Measurements from ENCODE around the gene PRKCA. TPM values are rescaled to one million over a fixed set of nuclear protein-coding genes. Genes with fewer than 3 reads are reported as not detected.

The PRKCA gene
- total RNA-seq, 2 donors from 2014 or later, result 6.5 to 6.6 TPM

DNA sequence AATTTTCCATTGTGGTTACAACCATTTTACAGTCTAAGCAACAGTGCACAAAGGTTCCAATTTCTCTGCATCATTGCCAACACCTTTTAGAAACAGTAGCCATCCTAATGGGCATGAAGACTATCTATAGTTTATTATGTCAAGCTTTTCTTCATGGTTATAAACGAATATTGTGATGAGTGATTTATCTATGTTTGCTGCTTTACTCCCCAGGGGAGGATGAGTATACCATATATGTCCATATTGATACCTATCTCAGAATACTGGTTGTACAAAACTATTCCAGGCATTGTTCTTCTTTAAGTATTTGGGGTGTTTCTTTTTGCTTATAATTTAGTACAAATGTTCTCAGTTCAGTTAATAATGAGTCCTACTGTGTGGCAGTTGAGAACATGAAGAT lies 98.3 kb downstream of the PRKCA start:
- ATAC-seq (no peak), DNase-seq (no peak)
- Histone ChIP-seq H3K27me3 (no peaks in the 10 kb centered on the region), H3K4me1 (peaks cover 29% of the 10 kb centered on the region), H3K36me3 (replicated peaks in 1 of 2; ENCODE audit: insufficient read depth in 1 of 2, low read depth in 2 of 2) (no peaks in the 10 kb centered on the region), H3K4me3 (no peak overlapping the region), H3K27ac (no peak overlapping the region), H3K9me3 (no peaks in the 10 kb centered on the region)
- TF ChIP-seq, protein P1, sequence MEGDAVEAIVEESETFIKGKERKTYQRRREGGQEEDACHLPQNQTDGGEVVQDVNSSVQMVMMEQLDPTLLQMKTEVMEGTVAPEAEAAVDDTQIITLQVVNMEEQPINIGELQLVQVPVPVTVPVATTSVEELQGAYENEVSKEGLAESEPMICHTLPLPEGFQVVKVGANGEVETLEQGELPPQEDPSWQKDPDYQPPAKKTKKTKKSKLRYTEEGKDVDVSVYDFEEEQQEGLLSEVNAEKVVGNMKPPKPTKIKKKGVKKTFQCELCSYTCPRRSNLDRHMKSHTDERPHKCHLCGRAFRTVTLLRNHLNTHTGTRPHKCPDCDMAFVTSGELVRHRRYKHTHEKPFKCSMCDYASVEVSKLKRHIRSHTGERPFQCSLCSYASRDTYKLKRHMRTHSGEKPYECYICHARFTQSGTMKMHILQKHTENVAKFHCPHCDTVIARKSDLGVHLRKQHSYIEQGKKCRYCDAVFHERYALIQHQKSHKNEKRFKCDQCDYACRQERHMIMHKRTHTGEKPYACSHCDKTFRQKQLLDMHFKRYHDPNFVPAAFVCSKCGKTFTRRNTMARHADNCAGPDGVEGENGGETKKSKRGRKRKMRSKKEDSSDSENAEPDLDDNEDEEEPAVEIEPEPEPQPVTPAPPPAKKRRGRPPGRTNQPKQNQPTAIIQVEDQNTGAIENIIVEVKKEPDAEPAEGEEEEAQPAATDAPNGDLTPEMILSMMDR (IDR thresholded peaks at IDR 0.05), result no peak
- TF ChIP-seq POLR2A (IDR thresholded peaks at IDR 0.05), result no peak
- 0 to 19% methylated on average over 1 of the region's 1 CpG for WGBS, 2 donors
- intact Hi-C loops (cut with DNase I), result no loop called here

DNA sequence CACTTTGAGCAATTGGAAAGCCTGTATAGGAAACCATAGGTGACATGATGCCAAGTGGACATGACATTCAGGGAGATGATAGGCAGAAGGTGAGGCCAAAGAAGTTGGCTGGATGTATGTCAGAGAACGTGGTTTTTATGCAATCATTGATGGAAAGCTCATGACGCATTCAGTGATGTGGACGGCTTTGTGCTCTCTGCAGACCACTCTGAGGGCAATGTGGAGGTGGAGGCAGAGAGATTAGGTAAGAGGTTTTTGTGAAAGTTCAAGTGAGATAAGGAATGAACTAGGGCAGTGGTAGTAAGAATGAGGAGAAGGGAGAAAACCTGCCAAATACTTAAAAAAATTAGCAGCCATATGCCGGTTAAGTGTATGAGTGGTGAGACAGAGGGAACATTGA lies 99.0 kb downstream of the PRKCA start:
- no peak overlapping the region for H3K27ac ChIP-seq
- no peaks in the 10 kb centered on the region for H3K36me3 ChIP-seq (replicated peaks in 1 of 2; ENCODE audit: insufficient read depth in 1 of 2, low read depth in 2 of 2)
- intact Hi-C loops (cut with DNase I), result no loop called here
- no peak for DNase-seq
- H3K4me1 ChIP-seq, result peaks cover 31% of the 10 kb centered on the region
- H3K9me3 ChIP-seq, result no peaks in the 10 kb centered on the region
- H3K27me3 ChIP-seq, result no peaks in the 10 kb centered on the region
- TF ChIP-seq, protein P1 (IDR thresholded peaks at IDR 0.05), result no peak
- no peak for TF ChIP-seq POLR2A (IDR thresholded peaks at IDR 0.05)
- ATAC-seq, result no peak
- 95 to 96% methylated on average over 4 of the region's 4 CpGs for WGBS, 2 donors
- no peak overlapping the region for H3K4me3 ChIP-seq

DNA sequence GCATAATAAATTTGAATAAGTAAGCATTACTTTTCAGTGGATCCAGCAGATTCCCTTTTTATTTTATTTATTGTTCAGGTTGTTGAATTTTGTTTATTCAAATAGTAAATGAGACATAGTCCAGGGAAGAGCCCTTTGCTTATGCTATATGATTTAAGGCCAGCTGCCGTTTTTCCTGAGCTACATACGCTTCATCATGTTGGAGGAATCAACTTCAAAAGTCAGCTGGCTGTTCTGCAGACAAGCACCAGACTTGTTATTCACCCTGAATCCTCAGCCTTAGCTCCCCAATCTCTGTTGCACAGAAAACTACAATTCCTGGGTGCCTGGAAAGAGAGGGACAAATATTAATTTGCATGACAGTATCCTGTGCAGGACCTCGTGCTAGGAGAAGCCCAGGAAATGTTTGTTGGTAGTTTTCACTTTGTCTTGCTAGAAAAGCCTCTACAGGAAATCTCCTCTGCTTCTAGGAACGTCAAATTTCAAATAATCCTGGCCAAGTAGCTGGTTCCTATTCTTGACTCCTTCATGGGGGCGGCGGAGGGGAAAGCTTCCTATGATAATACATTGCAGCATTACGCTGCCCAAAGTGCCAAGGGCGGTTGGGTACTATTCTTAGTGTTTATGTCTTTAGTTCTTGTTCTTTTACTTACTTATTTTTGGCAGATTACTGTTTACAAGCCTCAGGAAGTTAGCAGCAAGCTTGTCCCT lies 101.6 kb downstream of the PRKCA start:
- peaks cover 30% of the 10 kb centered on the region for H3K4me1 ChIP-seq
- WGBS, 2 donors, result 64 to 76% methylated on average over 8 of the region's 8 CpGs
- no peak overlapping the region for H3K4me3 ChIP-seq
- ATAC-seq, result no peak
- no peaks in the 10 kb centered on the region for H3K36me3 ChIP-seq (replicated peaks in 1 of 2; ENCODE audit: insufficient read depth in 1 of 2, low read depth in 2 of 2)
- TF ChIP-seq, protein P1 (IDR thresholded peaks at IDR 0.05), result no peak
- TF ChIP-seq POLR2A (IDR thresholded peaks at IDR 0.05), result no peak
- no peak overlapping the region for H3K27ac ChIP-seq
- intact Hi-C loops (cut with DNase I), result no loop called here
- H3K27me3 ChIP-seq, result no peaks in the 10 kb centered on the region
- DNase-seq, result no peak
- H3K9me3 ChIP-seq, result no peaks in the 10 kb centered on the region

DNA sequence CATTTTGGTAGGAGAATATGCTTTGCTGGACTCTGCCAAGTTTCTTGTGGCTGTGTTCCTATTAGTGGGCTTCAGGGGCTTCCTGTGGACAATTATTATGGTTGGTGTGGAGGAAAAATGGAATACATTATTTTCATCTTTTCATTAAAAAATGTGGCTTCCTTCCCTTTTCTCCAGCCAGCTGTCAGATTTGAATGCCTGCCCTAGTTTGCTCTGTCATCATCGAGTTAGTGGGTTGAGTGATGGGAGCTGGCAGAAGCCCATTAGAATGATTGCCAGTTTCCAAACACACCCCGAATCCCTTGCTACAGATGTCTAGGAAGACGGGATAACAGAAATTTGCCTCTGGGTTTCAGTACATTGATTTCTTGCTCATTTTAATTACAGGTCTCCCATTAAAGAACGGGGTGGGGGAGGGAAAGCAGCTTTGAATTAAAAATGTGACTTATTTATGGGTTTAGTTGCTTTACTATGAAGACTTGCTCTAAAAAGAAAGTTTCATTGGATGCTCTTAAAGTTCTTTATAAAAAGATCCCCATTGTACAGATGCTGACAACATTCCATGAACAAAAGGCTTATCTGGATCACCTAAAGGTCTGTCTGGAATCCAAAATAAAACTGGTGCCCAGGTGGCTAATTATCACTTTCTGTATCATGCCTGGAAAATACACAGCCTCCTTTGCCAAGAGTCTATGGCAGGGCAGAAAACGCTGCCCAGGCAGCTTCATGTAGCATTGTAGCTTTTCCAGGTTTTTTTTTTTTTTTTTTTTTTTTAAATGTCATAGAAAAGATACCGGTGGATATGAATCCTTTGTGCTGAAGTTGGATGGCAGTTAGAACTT lies 103.6 kb downstream of the PRKCA start:
- H3K4me1 ChIP-seq, result peaks cover 30% of the 10 kb centered on the region
- H3K9me3 ChIP-seq, result no peaks in the 10 kb centered on the region
- peak in 2 of 4 donors; percentile 24 to 44 for DNase-seq
- H3K4me3 ChIP-seq, result no peak overlapping the region
- intact Hi-C loops (cut with DNase I), result no loop called here
- H3K27ac ChIP-seq, result no peak overlapping the region
- TF ChIP-seq, protein P1 (IDR thresholded peaks at IDR 0.05), result no peak
- TF ChIP-seq POLR2A (IDR thresholded peaks at IDR 0.05), result no peak
- 8 to 9% methylated on average over 6 of the region's 6 CpGs for WGBS, 2 donors
- H3K36me3 ChIP-seq (replicated peaks in 1 of 2; ENCODE audit: insufficient read depth in 1 of 2, low read depth in 2 of 2), result no peaks in the 10 kb centered on the region
- no peaks in the 10 kb centered on the region for H3K27me3 ChIP-seq
- ATAC-seq, result no peak
